ENCODE measurements around the gene KNL1. TPM values are rescaled to one million over a fixed set of nuclear protein-coding genes. Genes with fewer than 3 reads are reported as not detected.

The KNL1 gene
- total RNA-seq (1 to 10 TPM in 1 of 4 donors, under 1 TPM in 3; 0.39 to 1.6 (median 0.50) TPM), polyA plus RNA-seq (0.14 TPM)
- long read RNA-seq, donor 1: 0 reads
- long read RNA-seq, donor 2: 0 reads
- long read RNA-seq, donor 3, partial matches to known transcripts: 0 of 1 reads
- long read RNA-seq, donor 3, other reads (novel, unspliced or antisense): 1 of 1 reads
- long read RNA-seq, donor 4: 0 reads

DNA sequence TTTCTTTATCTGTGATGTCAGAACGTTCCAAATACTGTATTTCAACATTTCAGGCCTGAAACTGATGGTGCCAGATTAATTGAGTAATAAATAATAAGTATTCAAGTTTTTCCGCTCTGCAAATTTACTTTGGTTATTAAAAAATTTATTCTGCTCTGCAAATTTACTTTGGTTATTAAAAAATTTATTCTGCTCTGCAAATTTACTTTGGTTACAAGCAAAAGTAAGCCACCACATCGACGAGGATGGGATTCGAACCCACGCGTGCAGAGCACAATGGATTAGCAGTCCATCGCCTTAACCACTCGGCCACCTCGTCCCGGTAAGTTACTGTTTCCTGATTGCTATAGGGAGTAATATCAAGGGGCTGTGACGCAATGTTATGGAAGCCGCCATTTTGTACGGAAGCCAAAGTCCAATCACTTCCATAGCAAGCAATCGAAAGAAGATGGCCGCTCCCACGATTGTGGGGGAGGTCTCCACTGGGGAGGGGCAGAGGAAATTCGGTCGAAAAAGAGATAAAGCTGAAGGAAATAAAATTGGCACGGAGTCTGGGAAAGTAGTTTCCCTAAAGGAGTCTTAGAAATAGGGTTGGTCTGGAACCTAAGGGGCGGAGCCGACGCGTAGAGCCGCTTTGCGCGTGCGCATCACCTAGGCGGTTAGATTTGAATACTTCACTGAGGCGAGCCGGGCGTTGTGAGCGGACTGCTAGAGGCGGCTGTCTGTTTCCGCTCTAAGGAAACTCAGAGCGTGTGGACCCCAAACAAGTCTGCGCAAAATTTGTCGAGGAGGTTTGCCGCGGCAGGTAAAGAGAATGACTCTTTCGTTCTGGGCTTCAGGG is at the start of gene KNL1:
KNL1 (plus strand) TSS at position 662 of the 841 bp plus-strand sequence. CDS start 8,683 bp downstream, outside the sequence.
- peak within 1 kb of the TSS; percentile 97 for H3K27ac ChIP-seq (ENCODE audit: low read length)
- intact Hi-C loops (cut with DNase I): loop anchor here in 1 of 4 donors (10.0 kb wide), 1 partner anchor 79 kb away; no protein-coding TSS in a partner anchor
- no peaks in the 10 kb centered on the region for H3K27me3 ChIP-seq (ENCODE audit: control insufficient read depth, insufficient read depth)
- peak within 1 kb of the TSS; percentile 93 for H3K4me3 ChIP-seq (ENCODE audit: low read length)
- H3K9me3 ChIP-seq (ENCODE audit: control insufficient read depth, low read length): no peaks in the 10 kb centered on the region
- no peaks in the 10 kb centered on the region for H3K4me1 ChIP-seq (ENCODE audit: control insufficient read depth, insufficient read depth, low read length)
- 3% methylated on average over 41 of the region's 41 CpGs for WGBS
- DNase-seq (peak; percentile 84 to 93 (median 93)), ATAC-seq (peak; percentile 95 to 96)

DNA sequence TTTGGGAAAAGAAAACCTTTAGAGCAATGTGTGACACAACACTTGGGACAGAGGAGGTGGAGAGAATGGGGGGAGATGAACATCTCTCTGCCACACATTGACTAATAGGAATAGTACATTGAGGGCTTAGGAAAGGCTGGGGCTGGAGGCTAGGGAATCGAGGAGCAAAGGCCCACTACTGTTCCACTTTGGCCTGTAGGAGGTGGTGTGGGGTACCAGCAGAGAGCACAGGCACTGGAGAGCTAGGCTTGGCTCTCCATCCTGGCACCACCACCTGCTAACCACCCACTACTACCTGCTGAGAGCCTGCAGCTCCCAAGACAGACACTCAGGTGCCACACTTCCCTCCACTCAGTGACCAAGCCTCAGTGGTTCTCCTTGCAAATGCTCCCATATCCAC is 48.6 kb upstream of the KNL1 start:
- WGBS: 89% methylated on average over 1 of the region's 1 CpG
- intact Hi-C loops (cut with DNase I): no loop called here
- DNase-seq: no peak
- H3K4me1 ChIP-seq (ENCODE audit: control insufficient read depth, insufficient read depth, low read length): peaks cover 2% of the 10 kb centered on the region
- H3K4me3 ChIP-seq (ENCODE audit: low read length): no peak overlapping the region
- H3K27ac ChIP-seq (ENCODE audit: low read length): no peak overlapping the region
- no peak for ATAC-seq
- no peaks in the 10 kb centered on the region for H3K27me3 ChIP-seq (ENCODE audit: control insufficient read depth, insufficient read depth)
- H3K9me3 ChIP-seq (ENCODE audit: control insufficient read depth, low read length): no peaks in the 10 kb centered on the region

- 98% methylated on average over 2 of the region's 2 CpGs for WGBS
Measured at GRCh38 chr15:40548610-40549009, 45.4 kb upstream of the KNL1 start.

GRCh38 chr15:40549894-40550293 is 44.2 kb upstream of the KNL1 start:
- Histone ChIP-seq H3K9me3 (ENCODE audit: control insufficient read depth, low read length) (no peaks in the 10 kb centered on the region), H3K27me3 (ENCODE audit: control insufficient read depth, insufficient read depth) (no peaks in the 10 kb centered on the region), H3K27ac (ENCODE audit: low read length) (peak overlapping the region; percentile 26), H3K4me3 (ENCODE audit: low read length) (no peak overlapping the region), H3K4me1 (ENCODE audit: control insufficient read depth, insufficient read depth, low read length) (peaks cover 11% of the 10 kb centered on the region)
- 54% methylated on average over 9 of the region's 9 CpGs for WGBS
- DNase-seq (peak; percentile 71 to 91 (median 90)), ATAC-seq (peak; percentile 90 to 94)
- intact Hi-C loops (cut with DNase I): no loop called here

More at GRCh38 chr15:40548610-40549009, 45.4 kb upstream of the KNL1 start:
- DNase-seq: no peak
- H3K27me3 ChIP-seq (ENCODE audit: control insufficient read depth, insufficient read depth): no peaks in the 10 kb centered on the region
- intact Hi-C loops (cut with DNase I): no loop called here
- no peak overlapping the region for H3K4me3 ChIP-seq (ENCODE audit: low read length)
- H3K4me1 ChIP-seq (ENCODE audit: control insufficient read depth, insufficient read depth, low read length): peaks cover 8% of the 10 kb centered on the region
- no peak for ATAC-seq
- H3K27ac ChIP-seq (ENCODE audit: low read length): no peak overlapping the region
- H3K9me3 ChIP-seq (ENCODE audit: control insufficient read depth, low read length): no peaks in the 10 kb centered on the region

DNA sequence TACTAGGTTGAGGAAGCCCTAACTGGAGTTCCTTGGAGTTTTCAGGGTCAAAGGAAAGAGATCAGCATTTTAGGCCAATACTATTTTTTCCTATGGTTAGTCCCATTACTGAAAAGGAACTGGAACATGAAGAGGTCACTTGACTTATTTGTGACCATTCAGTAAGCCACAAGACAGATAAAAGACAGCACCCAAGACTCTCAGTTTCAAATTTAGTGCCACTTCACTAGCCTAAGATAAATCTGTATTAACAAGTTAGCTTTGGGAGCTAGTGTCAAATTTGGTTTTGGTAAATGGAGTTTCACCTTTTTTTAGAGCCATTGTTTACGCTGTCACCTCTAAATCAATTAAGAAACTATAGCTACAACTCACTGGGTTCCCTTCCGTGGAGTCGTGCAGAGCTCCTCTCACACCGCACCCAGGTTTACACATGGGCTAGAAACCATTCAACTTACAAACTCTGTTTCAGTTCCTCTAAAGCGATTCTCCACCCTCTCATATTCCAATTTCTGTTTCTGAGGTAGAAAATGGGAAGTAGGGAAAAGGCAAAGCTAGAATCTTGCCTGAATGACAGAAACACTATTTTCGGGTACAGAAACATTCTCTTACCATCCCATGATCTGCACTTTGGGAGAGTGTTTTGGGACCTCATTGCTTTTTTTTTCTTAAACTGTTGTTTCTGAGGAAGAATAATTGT is 43.6 kb upstream of the KNL1 start:
- Histone ChIP-seq H3K9me3 (ENCODE audit: control insufficient read depth, low read length) (no peaks in the 10 kb centered on the region), H3K4me3 (ENCODE audit: low read length) (no peak overlapping the region), H3K4me1 (ENCODE audit: control insufficient read depth, insufficient read depth, low read length) (peaks cover 11% of the 10 kb centered on the region), H3K27ac (ENCODE audit: low read length) (peak overlapping the region; percentile 43), H3K27me3 (ENCODE audit: control insufficient read depth, insufficient read depth) (no peaks in the 10 kb centered on the region)
- ATAC-seq (peak in 1 of 2 donors; percentile 8), DNase-seq (no peak)
- WGBS: 74% methylated on average over 6 of the region's 6 CpGs
- intact Hi-C loops (cut with DNase I): no loop called here

DNA sequence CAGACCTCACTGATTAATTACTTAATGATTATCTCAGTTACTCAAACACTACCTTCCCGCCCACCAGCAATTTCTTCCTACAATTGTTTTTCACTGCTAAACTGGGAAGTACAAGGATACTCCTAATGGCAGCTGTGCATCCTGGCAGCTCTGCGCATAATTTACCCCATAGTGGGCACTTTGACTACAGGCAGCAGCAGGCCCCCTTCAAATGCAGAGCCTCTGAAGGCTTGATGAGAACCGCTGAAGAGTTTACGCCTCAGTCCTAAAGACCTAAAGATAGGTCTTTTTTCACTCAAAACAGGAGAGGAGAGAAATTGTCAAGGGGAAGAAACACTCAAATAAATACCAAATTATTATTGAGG is 39.9 kb upstream of the KNL1 start:
- no peak overlapping the region for H3K4me3 ChIP-seq (ENCODE audit: low read length)
- WGBS: 65% methylated on average over 4 of the region's 4 CpGs
- DNase-seq (no peak), ATAC-seq (no peak)
- no peaks in the 10 kb centered on the region for H3K27me3 ChIP-seq (ENCODE audit: control insufficient read depth, insufficient read depth)
- no peaks in the 10 kb centered on the region for H3K9me3 ChIP-seq (ENCODE audit: control insufficient read depth, low read length)
- intact Hi-C loops (cut with DNase I): no loop called here
- H3K4me1 ChIP-seq (ENCODE audit: control insufficient read depth, insufficient read depth, low read length): peaks cover 9% of the 10 kb centered on the region
- peak overlapping the region; percentile 48 for H3K27ac ChIP-seq (ENCODE audit: low read length)

DNA sequence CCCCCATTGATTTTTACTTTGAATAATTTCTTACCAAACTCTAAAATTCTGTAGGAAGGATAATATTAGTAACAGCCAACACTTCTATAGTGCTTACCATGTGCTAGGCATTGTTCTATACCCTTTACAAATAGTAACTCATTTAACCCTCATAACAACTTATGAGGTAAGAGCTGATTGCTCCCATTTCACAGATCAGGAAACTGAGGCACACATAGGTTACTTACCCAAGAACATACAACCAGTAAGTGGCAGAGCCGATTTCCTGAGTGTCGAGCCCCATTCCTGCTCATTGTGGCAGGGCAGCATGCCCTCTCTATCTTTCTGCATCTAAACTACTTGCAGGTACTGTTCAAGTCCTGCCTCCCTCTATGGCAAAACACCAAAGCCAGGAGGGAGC is 38.2 kb upstream of the KNL1 start:
- no peak for DNase-seq
- Histone ChIP-seq H3K27ac (ENCODE audit: low read length) (no peak overlapping the region), H3K4me1 (ENCODE audit: control insufficient read depth, insufficient read depth, low read length) (peaks cover 9% of the 10 kb centered on the region), H3K9me3 (ENCODE audit: control insufficient read depth, low read length) (no peaks in the 10 kb centered on the region), H3K4me3 (ENCODE audit: low read length) (no peak overlapping the region), H3K27me3 (ENCODE audit: control insufficient read depth, insufficient read depth) (no peaks in the 10 kb centered on the region)
- intact Hi-C loops (cut with DNase I): no loop called here
- 99% methylated on average over 2 of the region's 2 CpGs for WGBS
- no peak for ATAC-seq

DNA sequence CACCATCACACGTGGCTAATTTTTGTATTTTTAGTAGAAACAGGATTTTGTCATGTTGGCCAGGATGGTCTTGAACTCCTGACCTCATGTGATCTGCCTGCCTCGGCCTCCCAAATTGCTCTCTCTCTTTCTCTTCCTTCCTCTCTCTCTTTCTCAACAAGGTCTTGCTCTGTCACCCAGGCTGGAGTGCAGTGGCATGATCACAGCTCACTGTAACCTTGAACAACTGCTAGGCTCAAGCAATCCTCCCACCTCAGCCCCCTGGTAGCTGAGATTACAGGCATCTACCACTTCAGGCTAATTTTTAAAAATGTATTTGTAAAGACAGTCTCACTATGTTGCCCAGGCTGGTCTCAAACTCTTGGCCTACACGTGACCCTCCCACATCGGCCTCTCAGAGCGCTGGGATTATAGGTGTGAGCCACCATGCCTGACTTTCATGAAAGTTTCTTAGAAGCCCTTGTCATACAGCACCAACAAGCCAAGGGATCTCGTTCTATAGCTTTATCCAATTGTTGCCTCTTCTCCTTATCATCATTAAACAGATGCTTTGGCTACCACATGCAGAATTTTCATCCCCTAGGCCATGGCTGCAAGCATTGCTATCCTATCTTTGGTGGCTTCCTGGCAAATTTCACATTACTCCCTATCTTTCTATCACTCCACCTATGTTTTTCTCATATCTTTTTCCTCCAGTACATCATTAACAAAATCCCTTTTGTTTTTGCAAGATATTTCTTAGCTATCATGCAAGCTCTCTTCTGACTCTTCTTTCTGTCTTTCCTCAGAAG is 34.9 kb upstream of the KNL1 start:
- DNase-seq (no peak), ATAC-seq (no peak)
- H3K27ac ChIP-seq (ENCODE audit: low read length): no peak overlapping the region
- WGBS: 77% methylated on average over 6 of the region's 6 CpGs
- no peaks in the 10 kb centered on the region for H3K9me3 ChIP-seq (ENCODE audit: control insufficient read depth, low read length)
- H3K4me1 ChIP-seq (ENCODE audit: control insufficient read depth, insufficient read depth, low read length): no peaks in the 10 kb centered on the region
- intact Hi-C loops (cut with DNase I): no loop called here
- no peaks in the 10 kb centered on the region for H3K27me3 ChIP-seq (ENCODE audit: control insufficient read depth, insufficient read depth)
- no peak overlapping the region for H3K4me3 ChIP-seq (ENCODE audit: low read length)

DNA sequence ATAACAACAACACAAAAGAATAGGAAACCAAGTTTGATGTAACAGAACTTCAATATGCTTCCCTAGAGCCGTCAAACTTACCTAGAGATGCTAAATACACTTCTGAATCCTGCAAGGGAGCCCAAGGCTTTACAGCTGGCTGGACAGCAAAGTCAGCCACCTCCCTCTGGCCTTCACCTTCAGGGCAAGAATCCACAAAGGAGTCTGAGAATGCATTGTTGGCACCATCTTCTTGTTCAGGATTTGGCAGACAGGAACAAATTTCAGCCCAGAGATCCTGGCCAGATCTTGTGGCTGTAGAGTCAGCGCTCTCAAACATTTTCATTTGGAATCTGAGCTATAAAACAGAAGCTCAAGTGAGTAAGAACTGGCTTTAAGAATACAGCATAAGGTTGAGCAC is 31.4 kb upstream of the KNL1 start:
- Histone ChIP-seq H3K27ac (ENCODE audit: low read length) (no peak overlapping the region), H3K4me1 (ENCODE audit: control insufficient read depth, insufficient read depth, low read length) (no peaks in the 10 kb centered on the region), H3K4me3 (ENCODE audit: low read length) (no peak overlapping the region), H3K27me3 (ENCODE audit: control insufficient read depth, insufficient read depth) (no peaks in the 10 kb centered on the region), H3K9me3 (ENCODE audit: control insufficient read depth, low read length) (no peaks in the 10 kb centered on the region)
- WGBS: 81% methylated on average over 2 of the region's 2 CpGs
- DNase-seq: no peak
- intact Hi-C loops (cut with DNase I): no loop called here
- ATAC-seq: no peak

DNA sequence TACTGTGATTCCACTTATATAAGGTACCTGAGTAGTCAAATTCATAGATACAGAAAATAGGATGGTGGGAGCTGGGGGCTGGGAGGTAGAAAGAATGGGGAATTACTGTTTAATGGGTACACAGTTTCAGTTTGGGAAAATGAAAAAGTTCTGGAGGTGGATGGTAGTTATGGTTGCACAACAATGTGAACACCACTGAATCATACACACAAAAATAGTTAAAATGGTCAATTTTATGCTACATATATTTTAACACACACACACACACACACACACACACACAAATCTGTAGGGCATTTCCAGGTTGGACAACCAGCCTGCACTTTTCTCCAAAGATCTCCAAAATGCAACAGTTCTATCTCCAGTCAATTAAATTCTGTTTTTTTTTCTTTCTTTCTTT is 30.6 kb upstream of the KNL1 start:
- no peaks in the 10 kb centered on the region for H3K9me3 ChIP-seq (ENCODE audit: control insufficient read depth, low read length)
- intact Hi-C loops (cut with DNase I): no loop called here
- H3K4me3 ChIP-seq (ENCODE audit: low read length): no peak overlapping the region
- H3K4me1 ChIP-seq (ENCODE audit: control insufficient read depth, insufficient read depth, low read length): no peaks in the 10 kb centered on the region
- ATAC-seq: no peak
- H3K27ac ChIP-seq (ENCODE audit: low read length): no peak overlapping the region
- DNase-seq: no peak
- H3K27me3 ChIP-seq (ENCODE audit: control insufficient read depth, insufficient read depth): no peaks in the 10 kb centered on the region

Measured in right cardiac atrium (tissue), 5 donors.